ENCODE data around the gene HRH3. TPM values are rescaled to one million over a fixed set of nuclear protein-coding genes. Genes with fewer than 3 reads are reported as not detected.

The HRH3 gene
- total RNA-seq, 1 experiment from 2014 or later, result 1.8 TPM

DNA sequence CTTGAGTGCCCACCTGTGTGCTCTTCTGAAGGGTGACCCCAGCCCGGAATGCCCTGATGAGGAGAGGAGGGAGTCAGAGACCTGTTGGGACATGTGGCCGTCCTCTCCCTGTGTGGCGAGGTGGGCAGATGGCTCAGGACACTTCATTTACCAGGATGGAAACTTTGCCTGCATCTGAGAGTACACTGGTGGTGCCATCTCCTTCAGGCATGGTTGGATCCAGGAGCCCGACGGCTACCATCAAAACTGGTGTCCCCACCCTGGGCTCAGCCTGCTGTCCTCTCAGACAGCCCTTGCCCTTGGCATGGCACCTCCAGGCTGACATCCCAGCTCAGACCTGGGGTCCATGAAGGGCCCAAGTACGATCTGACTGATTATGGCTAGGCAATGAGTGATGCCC lies 11.2 kb upstream of the HRH3 start:
- H3K9me3 Mint-ChIP-seq, result peaks cover 0 to 3% of the 10 kb centered on the region in 2 experiments; a peak in 2 of 5 replicates
- Histone ChIP-seq H3K4me1 (ENCODE audit: insufficient read depth, low read length) (no peaks in the 10 kb centered on the region; the same call in 1 of the 2 replicates), H3K56ac (ENCODE audit: insufficient read length, low read depth, low read length) (no peak overlapping the region), H2BK12ac (ENCODE audit: insufficient read length, low read depth, low read length) (no peak overlapping the region), H3K14ac (ENCODE audit: insufficient read depth, low read length) (no peak overlapping the region; the same call in 1 of the 2 replicates), H3K79me1 (ENCODE audit: insufficient read depth, low read depth, low read length, poor library complexity, severe bottlenecking) (no peaks in the 10 kb centered on the region), H2BK120ac (ENCODE audit: low read depth, low read length, poor library complexity, severe bottlenecking) (no peak overlapping the region), H3K23me2 (ENCODE audit: insufficient read length, low read depth, low read length, poor library complexity, severe bottlenecking) (no peaks in the 10 kb centered on the region), H2BK5ac (ENCODE audit: insufficient read length, low read length) (no peak overlapping the region), H3K18ac (ENCODE audit: insufficient read length, low read depth, low read length) (no peak overlapping the region), H4K20me1 (ENCODE audit: control insufficient read depth, insufficient read depth, insufficient read length) (no peaks in the 10 kb centered on the region), H2AFZ (ENCODE audit: low read length) (no peak overlapping the region), H4K91ac (ENCODE audit: insufficient read length, low read depth, low read length) (no peak overlapping the region), H3K27me3 (ENCODE audit: insufficient read depth, low read length) (no peaks in the 10 kb centered on the region), H3K27ac (ENCODE audit: insufficient read length, low read depth, low read length) (no peak overlapping the region), H4K8ac (replicated peaks; ENCODE audit: insufficient read length, low read depth, low read length) (no peak overlapping the region), H3K4ac (ENCODE audit: low read depth, low read length) (no peak overlapping the region), H2BK15ac (ENCODE audit: low read depth, low read length) (no peak overlapping the region), H4K5ac (ENCODE audit: insufficient read length, low read depth, low read length) (no peak overlapping the region), H3K4me2 (ENCODE audit: insufficient read depth, insufficient read length, low read length) (no peak overlapping the region), H3K79me2 (ENCODE audit: insufficient read depth, low read length) (no peaks in the 10 kb centered on the region), H3K9ac (ENCODE audit: extremely low read depth, insufficient read length, low read length) (no peak overlapping the region), H3T11ph (ENCODE audit: low read length) (no peak overlapping the region), H2BK20ac (ENCODE audit: low read depth, low read length, poor library complexity, severe bottlenecking) (no peak overlapping the region), H3K23ac (ENCODE audit: insufficient read length, low read depth, low read length) (no peak overlapping the region), H3K9me3 (ENCODE audit: control insufficient read depth, low read depth, low read length) (no peaks in the 10 kb centered on the region), H2AK5ac (ENCODE audit: insufficient read length, low read length) (no peak overlapping the region)
- H3K27ac Mint-ChIP-seq, result no peak overlapping the region
- WGBS (ENCODE audit: extremely low coverage, insufficient read length, low lambda C conversion rate), result no CpG with 5 or more reads among the region's 6 CpGs
- H3K4me1 Mint-ChIP-seq, result peaks cover 2 to 3% of the 10 kb centered on the region in 2 experiments; a peak in 2 of 4 replicates
- no peaks in the 10 kb centered on the region for H3K36me3 Mint-ChIP-seq (ENCODE audit: insufficient read depth in 1 of 3, low read depth in 3 of 3)
- DNase-seq, result no peak
- TF ChIP-seq, protein P1, sequence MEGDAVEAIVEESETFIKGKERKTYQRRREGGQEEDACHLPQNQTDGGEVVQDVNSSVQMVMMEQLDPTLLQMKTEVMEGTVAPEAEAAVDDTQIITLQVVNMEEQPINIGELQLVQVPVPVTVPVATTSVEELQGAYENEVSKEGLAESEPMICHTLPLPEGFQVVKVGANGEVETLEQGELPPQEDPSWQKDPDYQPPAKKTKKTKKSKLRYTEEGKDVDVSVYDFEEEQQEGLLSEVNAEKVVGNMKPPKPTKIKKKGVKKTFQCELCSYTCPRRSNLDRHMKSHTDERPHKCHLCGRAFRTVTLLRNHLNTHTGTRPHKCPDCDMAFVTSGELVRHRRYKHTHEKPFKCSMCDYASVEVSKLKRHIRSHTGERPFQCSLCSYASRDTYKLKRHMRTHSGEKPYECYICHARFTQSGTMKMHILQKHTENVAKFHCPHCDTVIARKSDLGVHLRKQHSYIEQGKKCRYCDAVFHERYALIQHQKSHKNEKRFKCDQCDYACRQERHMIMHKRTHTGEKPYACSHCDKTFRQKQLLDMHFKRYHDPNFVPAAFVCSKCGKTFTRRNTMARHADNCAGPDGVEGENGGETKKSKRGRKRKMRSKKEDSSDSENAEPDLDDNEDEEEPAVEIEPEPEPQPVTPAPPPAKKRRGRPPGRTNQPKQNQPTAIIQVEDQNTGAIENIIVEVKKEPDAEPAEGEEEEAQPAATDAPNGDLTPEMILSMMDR (conservative IDR thresholded peaks at IDR 0.05), result no peak
- no peak overlapping the region for H3K4me3 Mint-ChIP-seq
- peaks cover 17% of the 10 kb centered on the region for H3K27me3 Mint-ChIP-seq (ENCODE audit: low read depth)
